COR-L47 (cell line): ENCODE data around the gene SNX20.

Experiments
- DNase-seq: peaks from one replicate; lab custom pipeline; 2025; lab: John Stamatoyannopoulos, UW

SNX20 gene

GRCh38 chr16:50634947-50635346, 46.2 kb downstream of the SNX20 start:
- no peak for DNase-seq

GRCh38 chr16:50634090-50634489, 47.0 kb downstream of the SNX20 start:
- no peak for DNase-seq

GRCh38 chr16:50632927-50633800, 47.9 kb downstream of the SNX20 start:
- DNase-seq: no peak

- no peak for DNase-seq
These were observed 49.0 kb downstream of the SNX20 start for GRCh38 chr16:50631985-50632576.

- DNase-seq: no peak
These were observed 49.7 kb downstream of the SNX20 start for GRCh38 chr16:50631249-50631984.

GRCh38 chr16:50630394-50631020, 50.6 kb downstream of the SNX20 start:
- DNase-seq: no peak

- DNase-seq: no peak
These were observed 51.8 kb downstream of the SNX20 start for GRCh38 chr16:50629334-50629733.

GRCh38 chr16:50628156-50628802, 52.8 kb downstream of the SNX20 start:
- no peak for DNase-seq

- DNase-seq: no peak
These were observed 53.7 kb downstream of the SNX20 start for GRCh38 chr16:50627419-50627818.

- DNase-seq: no peak
These were observed 54.2 kb downstream of the SNX20 start for GRCh38 chr16:50626868-50627267.

- no peak for DNase-seq
These were observed 55.7 kb downstream of the SNX20 start for GRCh38 chr16:50625374-50625773.

GRCh38 chr16:50624449-50624970, 56.6 kb downstream of the SNX20 start:
- no peak for DNase-seq

GRCh38 chr16:50622643-50623369, 58.3 kb downstream of the SNX20 start:
- no peak for DNase-seq

- no peak for DNase-seq
These were observed 59.1 kb downstream of the SNX20 start for GRCh38 chr16:50622029-50622428.
